GM12891 (cell line): ENCODE measurements around the gene GNB5.

ENCODE experiments used
- POLR2A ChIP-seq: IDR thresholded peaks from 2 replicates; pipeline ENCODE4 v1.6.1; 2011; ENCODE audit warnings: low read depth, low read length, control low read depth
- SPI1 ChIP-seq: IDR thresholded peaks from 2 replicates; pipeline ENCODE4 v1.6.1; 2011; ENCODE audit warnings: low read depth, low read length, control low read depth

DNA sequence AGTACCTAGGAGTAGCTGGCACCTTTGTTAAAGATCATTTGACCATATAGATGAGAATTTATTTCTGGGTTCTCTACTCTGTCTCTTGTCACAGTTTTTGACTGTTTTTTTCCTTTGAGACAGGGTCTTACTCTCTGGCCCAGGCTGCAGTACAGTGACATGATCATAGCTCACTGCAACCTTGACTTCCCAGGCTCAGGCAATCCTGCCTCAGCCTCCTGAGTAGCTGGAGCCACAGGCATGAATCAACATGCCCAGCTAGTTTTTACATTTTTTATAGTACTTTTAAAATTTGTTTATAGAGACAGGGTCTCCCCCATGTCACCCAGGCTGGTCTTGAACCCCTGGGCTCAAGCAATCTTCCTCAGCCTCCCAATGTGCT is 123.7 kb downstream of the GNB5 start:
- TF ChIP-seq POLR2A (no peak), SPI1 (no peak)
